WTC11 (cell line): ENCODE results near the gene GAS6. TPM values are rescaled to one million over a fixed set of nuclear protein-coding genes. Genes with fewer than 3 reads are reported as not detected.

Experiments
- ATAC-seq: fragments of 200-7000 bp; cut with Tn5 transposase; 2 replicates; pipeline ENCODE4 v1.10.0; 2021; ENCODE audit warnings: mild to moderate bottlenecking, moderate library complexity
- CTCF ChIA-PET: fragments of 300-600 bp; sonication (Branson Sonifier 250); formaldehyde crosslinking; loops from one replicate; lab custom pipeline; 2021; ENCODE audit warnings: antibody characterized with exemption; lab: Charles Lee
- POLR2A ChIA-PET: fragments of 350-600 bp; sonication (Branson Sonifier 250); formaldehyde crosslinking; loops from one replicate; lab custom pipeline; 2021; ENCODE audit warnings: antibody characterized with exemption; lab: Charles Lee
- DNase-seq: peaks from one replicate; pipeline ENCODE4 v3.0.0; 2021; ENCODE audit warnings: low spot score
- H3K27ac Mint-ChIP-seq: 2 replicates; pipeline ENCODE4 v1.8.0; 2021; ENCODE audit warnings: mixed read lengths
- H3K27me3 Mint-ChIP-seq: 2 replicates; pipeline ENCODE4 v1.8.0; 2021; ENCODE audit warnings: low read depth, mild to moderate bottlenecking, moderate library complexity, mixed read lengths
- H3K36me3 Mint-ChIP-seq: 2 replicates; pipeline ENCODE4 v1.8.0; 2021; ENCODE audit warnings: mixed read lengths
- H3K4me1 Mint-ChIP-seq: 2 replicates; pipeline ENCODE4 v1.8.0; 2022; ENCODE audit warnings: mixed read lengths
- H3K4me3 Mint-ChIP-seq: 2 replicates; pipeline ENCODE4 v1.8.0; 2021; ENCODE audit warnings: mild to moderate bottlenecking, moderate library complexity, mixed read lengths
- H3K9me3 Mint-ChIP-seq: 2 replicates; pipeline ENCODE4 v1.8.0; 2021; ENCODE audit warnings: mixed read lengths
- AFF4 ChIP-seq: sonication (generic); formaldehyde crosslinking; IDR thresholded peaks from 2 replicates; pipeline ENCODE4 v1.8.1; 2023; ENCODE audit warnings: mild to moderate bottlenecking, missing genetic modification reagents, borderline replicate concordance
- ATF1 ChIP-seq: sonication (generic); formaldehyde crosslinking; IDR thresholded peaks from 2 replicates; pipeline ENCODE4 v1.8.1; 2023; ENCODE audit warnings: mild to moderate bottlenecking, moderate library complexity, missing genetic modification reagents
- ATF2 ChIP-seq: sonication (generic); formaldehyde crosslinking; IDR thresholded peaks from 2 replicates; pipeline ENCODE4 v1.8.1; 2022; ENCODE audit warnings: low read depth, missing genetic modification reagents, borderline replicate concordance
- CBFB ChIP-seq: sonication (generic); formaldehyde crosslinking; IDR thresholded peaks from 2 replicates; pipeline ENCODE4 v1.8.1; 2022; ENCODE audit warnings: mild to moderate bottlenecking, low read depth, missing genetic modification reagents
- EMX1 ChIP-seq: fragments of 250-450 bp; sonication (Bioruptor Pico); IDR thresholded peaks from 2 replicates; pipeline ENCODE4 v1.8.0; 2021; ENCODE audit warnings: mild to moderate bottlenecking
- ETV6 ChIP-seq: sonication (generic); formaldehyde crosslinking; IDR thresholded peaks from 2 replicates; pipeline ENCODE4 v1.8.1; 2022; ENCODE audit warnings: mild to moderate bottlenecking, missing genetic modification reagents
- FOXK1 ChIP-seq: sonication (generic); formaldehyde crosslinking; IDR thresholded peaks from 2 replicates; pipeline ENCODE4 v1.8.0; 2022; ENCODE audit warnings: mild to moderate bottlenecking, moderate library complexity, missing genetic modification reagents
- GABPB1 ChIP-seq: sonication (generic); formaldehyde crosslinking; IDR thresholded peaks from 2 replicates; pipeline ENCODE4 v1.8.1; 2023; ENCODE audit warnings: mild to moderate bottlenecking, missing genetic modification reagents
- GRHL2 ChIP-seq: fragments of 250-450 bp; sonication (Bioruptor Pico); IDR thresholded peaks from 2 replicates; pipeline ENCODE4 v1.8.0; 2022; ENCODE audit warnings: mild to moderate bottlenecking, moderate library complexity; ENCODE audit not compliant: insufficient replicate concordance, severe bottlenecking
- HMGXB4 ChIP-seq: sonication (generic); formaldehyde crosslinking; IDR thresholded peaks from 2 replicates; pipeline ENCODE4 v1.8.1; 2023; ENCODE audit warnings: mild to moderate bottlenecking, moderate library complexity, missing genetic modification reagents
- JAZF1 ChIP-seq: fragments of 250-450 bp; sonication (Bioruptor Pico); IDR thresholded peaks from 2 replicates; pipeline ENCODE4 v1.9.0; 2021; ENCODE audit warnings: moderate library complexity, mild to moderate bottlenecking, inconsistent platforms
- JUN ChIP-seq: sonication (generic); formaldehyde crosslinking; IDR thresholded peaks from 2 replicates; pipeline ENCODE4 v1.8.0; 2023; ENCODE audit warnings: mild to moderate bottlenecking, missing genetic modification reagents
- NR1H2 ChIP-seq: sonication (generic); formaldehyde crosslinking; IDR thresholded peaks from 2 replicates; pipeline ENCODE4 v1.9.0; 2021; ENCODE audit warnings: mild to moderate bottlenecking, moderate library complexity, missing genetic modification reagents
- RORB ChIP-seq: fragments of 250-450 bp; sonication (Bioruptor Pico); IDR thresholded peaks from 2 replicates; pipeline ENCODE4 v1.9.0; 2021; ENCODE audit warnings: mild to moderate bottlenecking
- TP53 ChIP-seq: sonication (generic); formaldehyde crosslinking; IDR thresholded peaks from 2 replicates; pipeline ENCODE4 v1.8.1; 2023; ENCODE audit warnings: mild to moderate bottlenecking, missing genetic modification reagents
- USF1 ChIP-seq: sonication (generic); formaldehyde crosslinking; IDR thresholded peaks from 2 replicates; pipeline ENCODE4 v1.8.0; 2022; ENCODE audit warnings: mild to moderate bottlenecking, missing genetic modification reagents
- ZNF219 ChIP-seq: sonication (generic); formaldehyde crosslinking; IDR thresholded peaks from 2 replicates; pipeline ENCODE4 v1.8.0; 2023; ENCODE audit warnings: missing genetic modification reagents, mild to moderate bottlenecking, borderline replicate concordance
- ZNF263 ChIP-seq: sonication (generic); formaldehyde crosslinking; IDR thresholded peaks from 2 replicates; pipeline ENCODE4 v1.8.1; 2022; ENCODE audit warnings: low read depth, mild to moderate bottlenecking, moderate library complexity, missing genetic modification reagents
- ZNF423 ChIP-seq: fragments of 250-450 bp; sonication (Bioruptor Pico); IDR thresholded peaks from 2 replicates; pipeline ENCODE4 v2.1.2; 2022; ENCODE audit warnings: mild to moderate bottlenecking, moderate library complexity
- total RNA-seq: library from RNA; stranded (reverse); gene quantifications from 3 replicates; pipeline ENCODE4 v1.2.3, GENCODE V29; 2021

GAS6 gene
- total RNA-seq, 1 experiment from 2014 or later, result 29.4 TPM

- no peak for TF ChIP-seq ETV6 (CRISPR knock-in tag)
Observed at GRCh38 chr13:113882267-113882630, 18.4 kb upstream of the GAS6 start (continued).

GRCh38 chr13:113881614-113882266, 17.9 kb upstream of the GAS6 start:
- H3K27me3 Mint-ChIP-seq, result no peaks in the 10 kb centered on the region
- DNase-seq, result no peak
- POLR2A ChIA-PET, result no interaction called here
- H3K4me1 Mint-ChIP-seq, result no peaks in the 10 kb centered on the region
- TF ChIP-seq JUN (CRISPR knock-in tag) (no peak), AFF4 (CRISPR knock-in tag) (no peak), ZNF263 (CRISPR knock-in tag) (no peak), JAZF1 (CRISPR knock-in tag) (no peak), HMGXB4 (CRISPR knock-in tag) (no peak), TP53 (CRISPR knock-in tag) (no peak), ZNF219 (CRISPR knock-in tag) (no peak), GRHL2 (CRISPR knock-in tag) (no peak), GABPB1 (CRISPR knock-in tag) (no peak), CBFB (CRISPR knock-in tag) (no peak), USF1 (CRISPR knock-in tag) (no peak), RORB (CRISPR knock-in tag) (no peak), ZNF423 (CRISPR knock-in tag) (no peak), FOXK1 (no peak), ATF2 (CRISPR knock-in tag) (no peak), EMX1 (CRISPR knock-in tag) (no peak), NR1H2 (CRISPR knock-in tag) (no peak), ATF1 (no peak)
- TF ChIP-seq, all 79 proteins: peak for 0
- Mint-ChIP-seq H3K9me3 (no peaks in the 10 kb centered on the region), H3K4me3 (no peak overlapping the region), H3K27ac (no peak overlapping the region), H3K36me3 (no peaks in the 10 kb centered on the region)
- CTCF ChIA-PET, result interaction anchor here (1.4 kb wide), 1 partner anchor 23 kb away, joined by 4 read pairs; no protein-coding TSS in a partner anchor
- no peak for ATAC-seq
